GM10266 (cell line): ENCODE measurements around the gene CRKL.

ENCODE experiments used
- DNase-seq: peaks from one replicate; pipeline ENCODE4 v3.0.0; 2012; ENCODE audit errors: extremely low spot score
- CTCF ChIP-seq: IDR thresholded peaks from 2 replicates; pipeline ENCODE4 v1.5.1; 2012; ENCODE audit warnings: mild to moderate bottlenecking, low read depth; ENCODE audit not compliant: control insufficient read depth, insufficient read depth; ENCODE audit errors: missing control alignments

The CRKL gene

GRCh38 chr22:21000987-21001600, 83.9 kb downstream of the CRKL start:
- no peak for TF ChIP-seq CTCF
- DNase-seq, result no peak

GRCh38 chr22:21001601-21002325, 84.6 kb downstream of the CRKL start, which contains the start of gene THAP7:
THAP7 (minus strand) TSS chr22:21002118; CDS start chr22:21001911, 207 bp downstream.
- TF ChIP-seq CTCF, result no peak
- DNase-seq, result peak; percentile 94
